ENCODE results near the gene PIK3CD. TPM values are rescaled to one million over a fixed set of nuclear protein-coding genes. Genes with fewer than 3 reads are reported as not detected.
A peak's percentile ranks its signal among the peaks of the same experiment; 100 is the strongest.

PIK3CD gene
- total and polyA plus RNA-seq, 2 experiments from 2014 or later: 6.6 to 32.1 TPM

DNA sequence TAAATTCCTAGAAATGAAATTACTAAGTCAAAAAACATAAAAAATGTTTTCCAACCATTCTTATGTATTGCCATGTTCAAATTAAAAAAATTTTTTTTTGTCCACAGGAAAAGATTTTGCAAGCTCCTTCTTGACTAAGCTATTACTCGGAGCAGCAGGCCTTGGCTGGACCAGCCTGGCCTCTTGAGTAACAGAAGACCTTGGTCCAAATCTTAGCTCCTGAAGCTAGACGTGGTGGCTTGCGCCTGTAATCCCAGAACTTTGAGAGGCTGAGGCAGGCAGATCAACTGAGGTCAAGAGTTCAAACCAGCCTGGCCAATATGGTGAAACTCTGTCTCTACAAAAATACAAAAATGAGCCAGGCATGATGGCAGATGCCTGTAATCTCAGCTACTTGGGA is 94.7 kb downstream of the PIK3CD start:
- H3K9me3 Mint-ChIP-seq: no peaks in the 10 kb centered on the region
- peaks cover 30% of the 10 kb centered on the region; the same call in 1 of the 2 replicates for H3K36me3 ChIP-seq (ENCODE audit: insufficient read depth)

More for the DNA sequence above, 94.7 kb downstream of the PIK3CD start:
- H3K36me3 Mint-ChIP-seq (ENCODE audit: low read depth): peaks cover 67% of the 10 kb centered on the region
- Histone ChIP-seq H3K79me2 (replicated peaks; ENCODE audit: insufficient read depth) (no peaks in the 10 kb centered on the region), H3K9me2 (ENCODE audit: insufficient read depth) (no peaks in the 10 kb centered on the region), H3K4me1 (ENCODE audit: insufficient read depth) (no peaks in the 10 kb centered on the region), H4K20me1 (replicated peaks; ENCODE audit: insufficient read depth) (peaks cover 8% of the 10 kb centered on the region), H2AFZ (no peak overlapping the region), H3K4me3 (no peak overlapping the region), H3K27ac (ENCODE audit: low read depth) (0 out of 2 replicates have a peak overlapping the region, but pooled peaks have one; percentile 32), H3F3A (replicated peaks; ENCODE audit: low read depth) (0 out of 2 replicates have a peak, but pooled peaks cover 11% of the 10 kb centered on the region), H3K27me3 (ENCODE audit: insufficient read depth) (no peaks in the 10 kb centered on the region), H3K4me2 (no peak overlapping the region)
- H3K4me1 Mint-ChIP-seq: no peaks in the 10 kb centered on the region
- ATAC-seq (no peak), DNase-seq (ENCODE audit: low spot score) (no peak)
- H3K27ac Mint-ChIP-seq: no peak overlapping the region
- no peak overlapping the region for H3K4me3 Mint-ChIP-seq
- H3K27me3 Mint-ChIP-seq (ENCODE audit: insufficient read depth, low read depth, poor library complexity): peaks cover 2% of the 10 kb centered on the region
- TF ChIP-seq NANOG (IDR thresholded peaks at IDR 0.05; ENCODE audit: borderline replicate concordance): no peak
- TF ChIP-seq JUNB (IDR thresholded peaks at IDR 0.05; ENCODE audit: unreplicated experiment): no peak
- TF ChIP-seq, protein P1, sequence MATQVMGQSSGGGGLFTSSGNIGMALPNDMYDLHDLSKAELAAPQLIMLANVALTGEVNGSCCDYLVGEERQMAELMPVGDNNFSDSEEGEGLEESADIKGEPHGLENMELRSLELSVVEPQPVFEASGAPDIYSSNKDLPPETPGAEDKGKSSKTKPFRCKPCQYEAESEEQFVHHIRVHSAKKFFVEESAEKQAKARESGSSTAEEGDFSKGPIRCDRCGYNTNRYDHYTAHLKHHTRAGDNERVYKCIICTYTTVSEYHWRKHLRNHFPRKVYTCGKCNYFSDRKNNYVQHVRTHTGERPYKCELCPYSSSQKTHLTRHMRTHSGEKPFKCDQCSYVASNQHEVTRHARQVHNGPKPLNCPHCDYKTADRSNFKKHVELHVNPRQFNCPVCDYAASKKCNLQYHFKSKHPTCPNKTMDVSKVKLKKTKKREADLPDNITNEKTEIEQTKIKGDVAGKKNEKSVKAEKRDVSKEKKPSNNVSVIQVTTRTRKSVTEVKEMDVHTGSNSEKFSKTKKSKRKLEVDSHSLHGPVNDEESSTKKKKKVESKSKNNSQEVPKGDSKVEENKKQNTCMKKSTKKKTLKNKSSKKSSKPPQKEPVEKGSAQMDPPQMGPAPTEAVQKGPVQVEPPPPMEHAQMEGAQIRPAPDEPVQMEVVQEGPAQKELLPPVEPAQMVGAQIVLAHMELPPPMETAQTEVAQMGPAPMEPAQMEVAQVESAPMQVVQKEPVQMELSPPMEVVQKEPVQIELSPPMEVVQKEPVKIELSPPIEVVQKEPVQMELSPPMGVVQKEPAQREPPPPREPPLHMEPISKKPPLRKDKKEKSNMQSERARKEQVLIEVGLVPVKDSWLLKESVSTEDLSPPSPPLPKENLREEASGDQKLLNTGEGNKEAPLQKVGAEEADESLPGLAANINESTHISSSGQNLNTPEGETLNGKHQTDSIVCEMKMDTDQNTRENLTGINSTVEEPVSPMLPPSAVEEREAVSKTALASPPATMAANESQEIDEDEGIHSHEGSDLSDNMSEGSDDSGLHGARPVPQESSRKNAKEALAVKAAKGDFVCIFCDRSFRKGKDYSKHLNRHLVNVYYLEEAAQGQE (IDR thresholded peaks at IDR 0.05; ENCODE audit: unreplicated experiment): no peak
- no peak for TF ChIP-seq ZNF462 (CRISPR knock-in tag; IDR thresholded peaks at IDR 0.05)
- TF ChIP-seq EZH2 (IDR thresholded peaks at IDR 0.05; ENCODE audit: low read depth, unreplicated experiment): no peak
- no peak for TF ChIP-seq ETS1 (IDR thresholded peaks at IDR 0.05)
- TF ChIP-seq EZH2phosphoT487 (IDR thresholded peaks at IDR 0.05; ENCODE audit: unreplicated experiment): no peak
- TF ChIP-seq CREB1 (CRISPR knock-in tag; IDR thresholded peaks at IDR 0.05; ENCODE audit: low read depth): no peak
- TF ChIP-seq STAT1 (IDR thresholded peaks at IDR 0.05; ENCODE audit: unreplicated experiment): no peak
- no peak for TF ChIP-seq ZNF114 (CRISPR knock-in tag; IDR thresholded peaks at IDR 0.05)
- no peak for TF ChIP-seq ZNF331 (CRISPR knock-in tag; IDR thresholded peaks at IDR 0.05; ENCODE audit: low read depth)
- TF ChIP-seq POLR2AphosphoS5 (IDR thresholded peaks at IDR 0.05; ENCODE audit: low read depth): no peak
